IMR-90 (cell line): ENCODE data around the gene ADGRA3. TPM values are rescaled to one million over a fixed set of nuclear protein-coding genes. Genes with fewer than 3 reads are reported as not detected.

Experiments
- ATAC-seq: fragments of 200-7000 bp; cut with Tn5 transposase; 2 replicates; pipeline ENCODE4 v1.9.1; 2020; ENCODE audit warnings: low read depth, mild to moderate bottlenecking, moderate library complexity
- BruUV-seq: library from RNA; stranded (reverse); fragments of 400-500 nt; replicated peaks from 2 replicates; lab custom pipeline; 2021; lab: Mats Ljungman, UMichigan
- CTCF ChIA-PET: fragments of 300-600 bp; formaldehyde crosslinking; extraction: SDS; loops from one replicate; lab custom pipeline; 2021; ENCODE audit warnings: antibody characterized with exemption; lab: Yijun Ruan, JAX
- POLR2A ChIA-PET: fragments of 300-600 bp; sonication (Branson Sonifier 250); formaldehyde crosslinking; loops from one replicate; lab custom pipeline; 2022; ENCODE audit warnings: antibody characterized with exemption; ENCODE audit not compliant: unreplicated experiment; lab: Charles Lee
- DNase-seq: peaks from one replicate; pipeline ENCODE4 v3.0.0; 2013
- H2AFZ ChIP-seq: replicated peaks from 2 replicates; pipeline ENCODE3; 2013; ENCODE audit warnings: low read length, mild to moderate bottlenecking; ENCODE audit not compliant: poor library complexity
- H2AK5ac ChIP-seq: 2 replicates; pipeline ENCODE4 v1.6.1; 2013; ENCODE audit warnings: low read depth, low read length, inconsistent platforms
- H2AK9ac ChIP-seq: replicated peaks from 2 replicates; pipeline ENCODE3; 2013; ENCODE audit warnings: mild to moderate bottlenecking, low read depth, low read length, moderate library complexity; ENCODE audit not compliant: poor library complexity
- H2BK120ac ChIP-seq: 2 replicates; pipeline ENCODE4 v1.6.1; 2013; ENCODE audit warnings: low read depth, low read length, inconsistent platforms
- H2BK15ac ChIP-seq: 3 replicates; pipeline ENCODE4 v1.6.1; 2013; ENCODE audit warnings: low read depth, low read length, inconsistent platforms
- H2BK20ac ChIP-seq: 2 replicates; pipeline ENCODE4 v1.6.1; 2013; ENCODE audit warnings: low read depth, mild to moderate bottlenecking, inconsistent platforms, low read length, moderate library complexity
- H2BK5ac ChIP-seq: 2 replicates; pipeline ENCODE4 v1.6.1; 2013; ENCODE audit warnings: mild to moderate bottlenecking, low read depth, low read length, inconsistent platforms; ENCODE audit not compliant: poor library complexity, severe bottlenecking
- H3K14ac ChIP-seq: replicated peaks from 2 replicates; pipeline ENCODE4 v1.6.1; 2013; ENCODE audit warnings: low read depth, low read length, inconsistent platforms
- H3K18ac ChIP-seq: 2 replicates; pipeline ENCODE4 v1.6.1; 2013; ENCODE audit warnings: low read depth, low read length, control low read depth
- H3K23ac ChIP-seq: 2 replicates; pipeline ENCODE4 v1.6.1; 2013; ENCODE audit warnings: low read depth, low read length, inconsistent platforms
- H3K27ac ChIP-seq: 2 replicates; pipeline ENCODE4 v1.5.1; 2013; ENCODE audit warnings: mild to moderate bottlenecking, control low read depth, low read length; ENCODE audit not compliant: insufficient read depth
- H3K27me3 ChIP-seq: 2 replicates; pipeline ENCODE4 v1.6.1; 2013; ENCODE audit warnings: low read length; ENCODE audit not compliant: control insufficient read depth, insufficient read depth
- H3K36me3 ChIP-seq: 2 replicates; pipeline ENCODE4 v1.6.1; 2013; ENCODE audit warnings: low read length, mixed read lengths; ENCODE audit not compliant: control insufficient read depth, insufficient read depth
- H3K4ac ChIP-seq: 2 replicates; pipeline ENCODE4 v1.6.1; 2013; ENCODE audit warnings: low read depth, low read length, inconsistent platforms
- H3K4me1 ChIP-seq: 2 replicates; pipeline ENCODE4 v1.6.1; 2013; ENCODE audit warnings: low read length, mixed read lengths; ENCODE audit not compliant: control insufficient read depth, insufficient read depth
- H3K4me2 ChIP-seq: 2 replicates; pipeline ENCODE4 v1.6.1; 2013; ENCODE audit warnings: low read depth, mild to moderate bottlenecking, control low read depth, low read length, moderate library complexity
- H3K4me3 ChIP-seq: 2 replicates; pipeline ENCODE4 v1.5.1; 2013; ENCODE audit warnings: low read depth, mild to moderate bottlenecking, control low read depth, low read length, moderate library complexity; ENCODE audit not compliant: insufficient read depth
- H3K56ac ChIP-seq: 2 replicates; pipeline ENCODE4 v1.6.1; 2013; ENCODE audit warnings: low read length, inconsistent platforms; ENCODE audit not compliant: insufficient read depth; ENCODE audit errors: extremely low read depth
- H3K79me1 ChIP-seq, 2 experiments: 2 replicates each; pipeline ENCODE4 v1.6.1; 2013; ENCODE audit warnings: low read length in 2 of 2, inconsistent platforms in 1 of 2, low read depth in 1 of 2
- H3K9ac ChIP-seq: 2 replicates; pipeline ENCODE4 v1.6.1; 2013; ENCODE audit warnings: low read depth, low read length, control low read depth
- H3K9me1 ChIP-seq: 2 replicates; pipeline ENCODE4 v1.6.1; 2013; ENCODE audit warnings: low read length, inconsistent platforms; ENCODE audit not compliant: insufficient read depth
- H3K9me3 ChIP-seq: 2 replicates; pipeline ENCODE4 v1.6.1; 2013; ENCODE audit warnings: low read length; ENCODE audit not compliant: control insufficient read depth, insufficient read depth
- H4K20me1 ChIP-seq: 2 replicates; pipeline ENCODE4 v1.6.1; 2013; ENCODE audit warnings: low read length, inconsistent platforms; ENCODE audit not compliant: insufficient read depth
- H4K5ac ChIP-seq: 2 replicates; pipeline ENCODE4 v1.6.1; 2013; ENCODE audit warnings: mild to moderate bottlenecking, low read depth, low read length, control low read depth
- H4K8ac ChIP-seq, 2 experiments: 2 replicates each; pipeline ENCODE4 v1.6.1; 2013; ENCODE audit warnings: low read depth in 2 of 2, low read length in 2 of 2, control low read depth in 1 of 2, inconsistent platforms in 1 of 2
- H4K91ac ChIP-seq: 2 replicates; pipeline ENCODE4 v1.6.1; 2013; ENCODE audit warnings: low read depth, low read length, inconsistent platforms; ENCODE audit not compliant: insufficient read depth
- BHLHE40 ChIP-seq: fragments of 150-350 bp; IDR thresholded peaks from 2 replicates; pipeline ENCODE4 v1.6.1; 2016; ENCODE audit warnings: mild to moderate bottlenecking, low read depth, low read length
- CHD1 ChIP-seq: IDR thresholded peaks from 2 replicates; pipeline ENCODE4 v1.6.1; 2012; ENCODE audit warnings: low read depth, low read length, improper control_type of control experiment
- FOS ChIP-seq: fragments of 150-350 bp; IDR thresholded peaks from 2 replicates; pipeline ENCODE4 v1.6.1; 2016; ENCODE audit warnings: low read depth, low read length
- MAFK ChIP-seq: IDR thresholded peaks from 2 replicates; pipeline ENCODE4 v1.6.1; 2012; ENCODE audit warnings: low read depth, low read length, improper control_type of control experiment
- MAZ ChIP-seq: IDR thresholded peaks from 2 replicates; pipeline ENCODE4 v1.6.1; 2012; ENCODE audit warnings: low read depth, mild to moderate bottlenecking, low read length, improper control_type of control experiment, moderate library complexity, borderline replicate concordance
- MXI1 ChIP-seq: IDR thresholded peaks from 2 replicates; pipeline ENCODE4 v1.6.1; 2012; ENCODE audit warnings: low read depth, mild to moderate bottlenecking, low read length, moderate library complexity, borderline replicate concordance
- POLR2A ChIP-seq: IDR thresholded peaks from 2 replicates; pipeline ENCODE4 v1.6.1; 2012; ENCODE audit warnings: mild to moderate bottlenecking, low read depth, low read length
- RAD21 ChIP-seq: IDR thresholded peaks from 2 replicates; pipeline ENCODE4 v1.6.1; 2012; ENCODE audit warnings: low read length, improper control_type of control experiment
- RCOR1 ChIP-seq: IDR thresholded peaks from 2 replicates; pipeline ENCODE4 v1.6.1; 2012; ENCODE audit warnings: mild to moderate bottlenecking, low read length, improper control_type of control experiment; ENCODE audit not compliant: insufficient replicate concordance
- SMC3 ChIP-seq: fragments of 150-350 bp; IDR thresholded peaks from 2 replicates; pipeline ENCODE4 v1.6.1; 2016; ENCODE audit warnings: low read depth, mild to moderate bottlenecking, antibody characterized with exemption, low read length, moderate library complexity
- WGBS, 2 experiments: methylation state at CpG; one replicate each; pipeline versions ENCODE4 v1.1.5 to v1.1.7; 2013; ENCODE audit warnings: missing lambda C conversion rate in 2 of 2; ENCODE audit not compliant: insufficient read length in 1 of 2; ENCODE audit errors: extremely low coverage in 2 of 2; 5-methylcytosine and 5-hydroxymethylcytosine counted together
- dilution Hi-C: fragments of 300-500 bp; cut with HindIII; formaldehyde crosslinking; loops from one replicate; pipeline ENCODE4 v1.14.3; 2018; ENCODE audit warnings: low sequenced_read_pairs; ENCODE audit not compliant: unreplicated experiment
- in situ Hi-C: fragments of 300-500 bp; cut with MboI; formaldehyde crosslinking; loops from 3 replicates; pipeline ENCODE4 v1.14.3; 2019; ENCODE audit warnings: low sequenced_read_pairs, inconsistent platforms, mixed read lengths
- intact Hi-C: fragments of 100-400 bp; cut with micrococcal nuclease; formaldehyde crosslinking; loops from 2 replicates; pipeline ENCODE4 v1.10.0; 2022
- polyA plus RNA-seq, 3 experiments: library from polyadenylated mRNA; depleted of rRNA; stranded (reverse); fragments of >200 nt; gene quantifications; 2 replicates each; pipeline ENCODE4 v1.2.3, GENCODE V29; 2012; ENCODE audit warnings: low replicate concordance in 1 of 3
- total RNA-seq: library from RNA; depleted of rRNA; stranded (reverse); fragments of >200 nt; gene quantifications from 2 replicates; pipeline ENCODE4 v1.2.3, GENCODE V29; 2012
- TF ChIP-seq, protein P1 (sequence below): conservative IDR thresholded peaks from 2 replicates; pipeline ENCODE4 v1.5.1; 2012; ENCODE audit warnings: mild to moderate bottlenecking, low read depth, low read length, improper control_type of control experiment
- TF ChIP-seq, protein P2 (sequence below): fragments of 150-350 bp; IDR thresholded peaks from 2 replicates; pipeline ENCODE4 v1.6.1; 2016; ENCODE audit warnings: low read depth, mild to moderate bottlenecking, low read length, moderate library complexity, borderline replicate concordance

The ADGRA3 gene
- total and polyA plus RNA-seq, 2 of the 4 experiments (the other 2 are of a cell fraction) = 20.1 to 28.0 TPM

- no CpG with 5 or more reads among the region's 4 CpGs for WGBS, 2 experiments
- H4K5ac ChIP-seq = no peak overlapping the region
Observed at GRCh38 chr4:22465349-22465748, 50.5 kb downstream of the ADGRA3 start.

More at GRCh38 chr4:22465349-22465748, 50.5 kb downstream of the ADGRA3 start:
- ATAC-seq = no peak
- H3K18ac ChIP-seq = no peak overlapping the region
- H2AK5ac ChIP-seq = no peak overlapping the region
- H3K27me3 ChIP-seq = no peaks in the 10 kb centered on the region
- H3K9me1 ChIP-seq = no peaks in the 10 kb centered on the region
- no peak overlapping the region for H3K4me2 ChIP-seq
- BruUV-seq = no TSS peak
- no peaks in the 10 kb centered on the region for H3K4me1 ChIP-seq
- H3K4ac ChIP-seq = no peak overlapping the region
- H2BK15ac ChIP-seq = no peak overlapping the region
- dilution Hi-C loops (no loop called here), intact Hi-C loops (no loop called here), in situ Hi-C loops (no loop called here)
- POLR2A ChIA-PET = no interaction called here
- H3K14ac ChIP-seq = no peak overlapping the region
- no peak overlapping the region for H3K9ac ChIP-seq
- H2BK5ac ChIP-seq = no peak overlapping the region
- H2AFZ ChIP-seq = no peak overlapping the region
- H2BK120ac ChIP-seq = no peak overlapping the region
- no peaks in the 10 kb centered on the region for H3K9me3 ChIP-seq
- no peak overlapping the region for H3K27ac ChIP-seq
- no peak overlapping the region for H2BK20ac ChIP-seq
- H3K79me1 ChIP-seq = peaks cover 16 to 22% of the 10 kb centered on the region in 2 experiments; a peak in 3 of 4 replicates
- no peak overlapping the region for H3K4me3 ChIP-seq
- 0 out of 2 replicates have a peak, but pooled peaks cover 5% of the 10 kb centered on the region for H4K20me1 ChIP-seq
- H4K8ac ChIP-seq = no peak overlapping the region
- H4K91ac ChIP-seq = no peak overlapping the region
- TF ChIP-seq RCOR1 (no peak), FOS (no peak), BHLHE40 (no peak), RAD21 (no peak), MXI1 (no peak), SMC3 (no peak), POLR2A (no peak), CHD1 (no peak), MAZ (no peak), MAFK (no peak)
- TF ChIP-seq, protein P1, sequence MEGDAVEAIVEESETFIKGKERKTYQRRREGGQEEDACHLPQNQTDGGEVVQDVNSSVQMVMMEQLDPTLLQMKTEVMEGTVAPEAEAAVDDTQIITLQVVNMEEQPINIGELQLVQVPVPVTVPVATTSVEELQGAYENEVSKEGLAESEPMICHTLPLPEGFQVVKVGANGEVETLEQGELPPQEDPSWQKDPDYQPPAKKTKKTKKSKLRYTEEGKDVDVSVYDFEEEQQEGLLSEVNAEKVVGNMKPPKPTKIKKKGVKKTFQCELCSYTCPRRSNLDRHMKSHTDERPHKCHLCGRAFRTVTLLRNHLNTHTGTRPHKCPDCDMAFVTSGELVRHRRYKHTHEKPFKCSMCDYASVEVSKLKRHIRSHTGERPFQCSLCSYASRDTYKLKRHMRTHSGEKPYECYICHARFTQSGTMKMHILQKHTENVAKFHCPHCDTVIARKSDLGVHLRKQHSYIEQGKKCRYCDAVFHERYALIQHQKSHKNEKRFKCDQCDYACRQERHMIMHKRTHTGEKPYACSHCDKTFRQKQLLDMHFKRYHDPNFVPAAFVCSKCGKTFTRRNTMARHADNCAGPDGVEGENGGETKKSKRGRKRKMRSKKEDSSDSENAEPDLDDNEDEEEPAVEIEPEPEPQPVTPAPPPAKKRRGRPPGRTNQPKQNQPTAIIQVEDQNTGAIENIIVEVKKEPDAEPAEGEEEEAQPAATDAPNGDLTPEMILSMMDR = no peak
- TF ChIP-seq, protein P2, sequence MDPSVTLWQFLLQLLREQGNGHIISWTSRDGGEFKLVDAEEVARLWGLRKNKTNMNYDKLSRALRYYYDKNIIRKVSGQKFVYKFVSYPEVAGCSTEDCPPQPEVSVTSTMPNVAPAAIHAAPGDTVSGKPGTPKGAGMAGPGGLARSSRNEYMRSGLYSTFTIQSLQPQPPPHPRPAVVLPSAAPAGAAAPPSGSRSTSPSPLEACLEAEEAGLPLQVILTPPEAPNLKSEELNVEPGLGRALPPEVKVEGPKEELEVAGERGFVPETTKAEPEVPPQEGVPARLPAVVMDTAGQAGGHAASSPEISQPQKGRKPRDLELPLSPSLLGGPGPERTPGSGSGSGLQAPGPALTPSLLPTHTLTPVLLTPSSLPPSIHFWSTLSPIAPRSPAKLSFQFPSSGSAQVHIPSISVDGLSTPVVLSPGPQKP = no peak
- DNase-seq = no peak
- peaks cover 2% of the 10 kb centered on the region; the same call in 1 of the 2 replicates for H3K36me3 ChIP-seq
- H3K23ac ChIP-seq = no peak overlapping the region
- no peak overlapping the region for H3K56ac ChIP-seq
- CTCF ChIA-PET = interaction anchor here (0.6 kb wide), 1 partner anchor 33 kb away, joined by 3 read pairs; no protein-coding TSS in a partner anchor
- no peak overlapping the region for H2AK9ac ChIP-seq
